Measurements from ENCODE around the gene FKRP. TPM values are rescaled to one million over a fixed set of nuclear protein-coding genes. Genes with fewer than 3 reads are reported as not detected.

FKRP gene
- polyA plus RNA-seq, 2 of the 4 experiments (the other 2 are of a cell fraction) = 14.7 to 18.8 TPM

GRCh38 chr19:46723023-46723461 lies 22.8 kb upstream of the FKRP start (continued):
- TF ChIP-seq E2F6 (IDR thresholded peaks at IDR 0.05; ENCODE audit: borderline replicate concordance, low read depth) (no peak), RCOR1 (IDR thresholded peaks at IDR 0.05; ENCODE audit: low read depth, low read length) (no peak), MAFK (IDR thresholded peaks at IDR 0.05; ENCODE audit: partially characterized antibody) (no peak), CEBPB (IDR thresholded peaks at IDR 0.05) (no peak), KDM1A (IDR thresholded peaks at IDR 0.05; ENCODE audit: low read depth) (no peak), FOXS1 (CRISPR knock-in tag; IDR thresholded peaks at IDR 0.05) (no peak)

DNA sequence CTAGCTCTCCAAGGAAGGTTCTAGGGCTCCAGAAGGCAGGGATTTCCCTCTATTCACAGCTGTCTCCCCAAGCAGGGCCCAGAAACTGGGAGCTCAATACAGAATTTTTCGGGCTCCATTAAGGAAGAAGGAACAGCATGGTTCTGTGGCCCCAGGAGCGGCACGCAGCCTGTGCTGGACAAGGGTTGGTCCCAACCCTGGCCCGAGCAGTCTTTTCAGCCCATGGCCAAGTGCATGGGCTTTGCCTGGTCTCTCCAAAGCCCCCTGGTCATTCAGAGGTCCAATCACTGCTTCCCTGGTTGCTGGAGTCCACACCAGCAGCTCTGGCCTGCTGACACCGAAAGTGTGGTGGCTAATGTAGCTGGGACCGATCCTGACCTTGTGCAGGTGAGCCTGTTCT lies 22.4 kb upstream of the FKRP start:
- CTCF ChIA-PET = interaction anchor here (0.7 to 12.9 kb wide), 9 partner anchors 8 to 107 kb away, joined by 3 to 205 read pairs (median 4); partner anchors contain the start of gene FKRP

DNA sequence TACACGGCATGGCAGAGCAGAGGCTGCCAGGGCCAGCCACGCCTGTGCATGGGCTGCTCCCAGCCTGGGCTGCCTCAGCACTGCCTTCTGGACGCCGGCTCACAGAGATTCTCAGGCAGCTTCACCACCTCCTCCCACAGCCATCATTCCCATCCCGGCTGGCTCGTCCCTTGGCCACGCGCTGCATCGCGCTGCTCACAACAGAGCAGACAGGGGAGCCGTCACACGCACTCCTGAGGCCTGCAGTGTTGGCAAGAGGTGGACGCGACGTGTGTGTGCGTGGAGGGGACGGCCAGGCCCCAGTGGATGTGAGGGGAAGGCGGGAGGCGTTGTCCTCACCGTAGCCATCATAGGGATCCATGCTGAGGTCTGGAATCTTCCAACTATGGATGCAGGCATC lies 21.4 kb upstream of the FKRP start:
- ATAC-seq (no peak), DNase-seq (ENCODE audit: low read depth in 1 of 2, low spot score in 1 of 2) (no peak), FAIRE-seq (no peak)
- Histone ChIP-seq H3K4me1 (peaks cover 6% of the 10 kb centered on the region; the same call in 1 of the 3 replicates), H3K9me3 (no peaks in the 10 kb centered on the region), H3K4me2 (no peak overlapping the region), H3K27ac (no peak overlapping the region), H3K4me3 (no peak overlapping the region)
- POLR2A ChIA-PET = no interaction called here
- CTCF ChIA-PET = interaction anchor here (0.7 to 12.9 kb wide), 7 partner anchors 10 to 106 kb away, joined by 3 to 205 read pairs (median 13); partner anchors contain the start of gene FKRP
- WGBS (ENCODE audit: missing lambda C conversion rate) = 92% methylated on average over 20 of the region's 20 CpGs
- TF ChIP-seq ZC3H11A (IDR thresholded peaks at IDR 0.05) = no peak
- TF ChIP-seq RNF2 (IDR thresholded peaks at IDR 0.05; ENCODE audit: borderline replicate concordance, low read depth) = no peak
- no peak for TF ChIP-seq HEYL (CRISPR knock-in tag; IDR thresholded peaks at IDR 0.05)
- TF ChIP-seq NPAS2 (CRISPR knock-in tag; IDR thresholded peaks at IDR 0.05; ENCODE audit: borderline replicate concordance) = no peak
- TF ChIP-seq CBX8 (IDR thresholded peaks at IDR 0.05) = no peak
- TF ChIP-seq HOXB13 (CRISPR knock-in tag; IDR thresholded peaks at IDR 0.05; ENCODE audit: low read depth) = no peak
- no peak for TF ChIP-seq FOXS1 (CRISPR knock-in tag; IDR thresholded peaks at IDR 0.05)
- TF ChIP-seq E2F6 (IDR thresholded peaks at IDR 0.05; ENCODE audit: borderline replicate concordance, low read depth) = no peak
- TF ChIP-seq, protein P1, sequence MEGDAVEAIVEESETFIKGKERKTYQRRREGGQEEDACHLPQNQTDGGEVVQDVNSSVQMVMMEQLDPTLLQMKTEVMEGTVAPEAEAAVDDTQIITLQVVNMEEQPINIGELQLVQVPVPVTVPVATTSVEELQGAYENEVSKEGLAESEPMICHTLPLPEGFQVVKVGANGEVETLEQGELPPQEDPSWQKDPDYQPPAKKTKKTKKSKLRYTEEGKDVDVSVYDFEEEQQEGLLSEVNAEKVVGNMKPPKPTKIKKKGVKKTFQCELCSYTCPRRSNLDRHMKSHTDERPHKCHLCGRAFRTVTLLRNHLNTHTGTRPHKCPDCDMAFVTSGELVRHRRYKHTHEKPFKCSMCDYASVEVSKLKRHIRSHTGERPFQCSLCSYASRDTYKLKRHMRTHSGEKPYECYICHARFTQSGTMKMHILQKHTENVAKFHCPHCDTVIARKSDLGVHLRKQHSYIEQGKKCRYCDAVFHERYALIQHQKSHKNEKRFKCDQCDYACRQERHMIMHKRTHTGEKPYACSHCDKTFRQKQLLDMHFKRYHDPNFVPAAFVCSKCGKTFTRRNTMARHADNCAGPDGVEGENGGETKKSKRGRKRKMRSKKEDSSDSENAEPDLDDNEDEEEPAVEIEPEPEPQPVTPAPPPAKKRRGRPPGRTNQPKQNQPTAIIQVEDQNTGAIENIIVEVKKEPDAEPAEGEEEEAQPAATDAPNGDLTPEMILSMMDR (IDR thresholded peaks at IDR 0.05) = no peak
- no peak for TF ChIP-seq GATA3 (IDR thresholded peaks at IDR 0.05; ENCODE audit: borderline replicate concordance)
- TF ChIP-seq, protein P2, sequence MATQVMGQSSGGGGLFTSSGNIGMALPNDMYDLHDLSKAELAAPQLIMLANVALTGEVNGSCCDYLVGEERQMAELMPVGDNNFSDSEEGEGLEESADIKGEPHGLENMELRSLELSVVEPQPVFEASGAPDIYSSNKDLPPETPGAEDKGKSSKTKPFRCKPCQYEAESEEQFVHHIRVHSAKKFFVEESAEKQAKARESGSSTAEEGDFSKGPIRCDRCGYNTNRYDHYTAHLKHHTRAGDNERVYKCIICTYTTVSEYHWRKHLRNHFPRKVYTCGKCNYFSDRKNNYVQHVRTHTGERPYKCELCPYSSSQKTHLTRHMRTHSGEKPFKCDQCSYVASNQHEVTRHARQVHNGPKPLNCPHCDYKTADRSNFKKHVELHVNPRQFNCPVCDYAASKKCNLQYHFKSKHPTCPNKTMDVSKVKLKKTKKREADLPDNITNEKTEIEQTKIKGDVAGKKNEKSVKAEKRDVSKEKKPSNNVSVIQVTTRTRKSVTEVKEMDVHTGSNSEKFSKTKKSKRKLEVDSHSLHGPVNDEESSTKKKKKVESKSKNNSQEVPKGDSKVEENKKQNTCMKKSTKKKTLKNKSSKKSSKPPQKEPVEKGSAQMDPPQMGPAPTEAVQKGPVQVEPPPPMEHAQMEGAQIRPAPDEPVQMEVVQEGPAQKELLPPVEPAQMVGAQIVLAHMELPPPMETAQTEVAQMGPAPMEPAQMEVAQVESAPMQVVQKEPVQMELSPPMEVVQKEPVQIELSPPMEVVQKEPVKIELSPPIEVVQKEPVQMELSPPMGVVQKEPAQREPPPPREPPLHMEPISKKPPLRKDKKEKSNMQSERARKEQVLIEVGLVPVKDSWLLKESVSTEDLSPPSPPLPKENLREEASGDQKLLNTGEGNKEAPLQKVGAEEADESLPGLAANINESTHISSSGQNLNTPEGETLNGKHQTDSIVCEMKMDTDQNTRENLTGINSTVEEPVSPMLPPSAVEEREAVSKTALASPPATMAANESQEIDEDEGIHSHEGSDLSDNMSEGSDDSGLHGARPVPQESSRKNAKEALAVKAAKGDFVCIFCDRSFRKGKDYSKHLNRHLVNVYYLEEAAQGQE (IDR thresholded peaks at IDR 0.05) = no peak
- no peak for TF ChIP-seq FOSB (CRISPR knock-in tag; IDR thresholded peaks at IDR 0.05)
- no peak for TF ChIP-seq BHLHE40 (IDR thresholded peaks at IDR 0.05; ENCODE audit: low read depth, low read length)
- TF ChIP-seq, protein P3, sequence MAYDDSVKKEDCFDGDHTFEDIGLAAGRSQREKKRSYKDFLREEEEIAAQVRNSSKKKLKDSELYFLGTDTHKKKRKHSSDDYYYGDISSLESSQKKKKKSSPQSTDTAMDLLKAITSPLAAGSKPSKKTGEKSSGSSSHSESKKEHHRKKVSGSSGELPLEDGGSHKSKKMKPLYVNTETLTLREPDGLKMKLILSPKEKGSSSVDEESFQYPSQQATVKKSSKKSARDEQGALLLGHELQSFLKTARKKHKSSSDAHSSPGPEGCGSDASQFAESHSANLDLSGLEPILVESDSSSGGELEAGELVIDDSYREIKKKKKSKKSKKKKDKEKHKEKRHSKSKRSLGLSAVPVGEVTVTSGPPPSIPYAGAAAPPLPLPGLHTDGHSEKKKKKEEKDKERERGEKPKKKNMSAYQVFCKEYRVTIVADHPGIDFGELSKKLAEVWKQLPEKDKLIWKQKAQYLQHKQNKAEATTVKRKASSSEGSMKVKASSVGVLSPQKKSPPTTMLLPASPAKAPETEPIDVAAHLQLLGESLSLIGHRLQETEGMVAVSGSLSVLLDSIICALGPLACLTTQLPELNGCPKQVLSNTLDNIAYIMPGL (CRISPR knock-in tag; IDR thresholded peaks at IDR 0.05; ENCODE audit: borderline replicate concordance) = no peak
- TF ChIP-seq HOXB5 (CRISPR knock-in tag; IDR thresholded peaks at IDR 0.05) = no peak
- TF ChIP-seq ZNF302 (CRISPR knock-in tag; IDR thresholded peaks at IDR 0.05) = no peak

More for the DNA sequence above, 22.4 kb upstream of the FKRP start:
- WGBS (ENCODE audit: missing lambda C conversion rate) = 95% methylated on average over 6 of the region's 6 CpGs
- no peak for FAIRE-seq
- Histone ChIP-seq H3K4me1 (no peaks in the 10 kb centered on the region), H3K4me2 (no peak overlapping the region), H3K4me3 (no peak overlapping the region), H3K9me3 (no peaks in the 10 kb centered on the region), H3K27ac (no peak overlapping the region)
- no peak for TF ChIP-seq MAX (IDR thresholded peaks at IDR 0.05)
- TF ChIP-seq KDM1A (IDR thresholded peaks at IDR 0.05; ENCODE audit: low read depth) = no peak
- TF ChIP-seq RCOR1 (IDR thresholded peaks at IDR 0.05; ENCODE audit: low read depth, low read length) = no peak
- no peak for TF ChIP-seq KDM5A (IDR thresholded peaks at IDR 0.05)
- TF ChIP-seq NFE2L2 (conservative IDR thresholded peaks at IDR 0.05; ENCODE audit: low read length) = no peak
- TF ChIP-seq HEYL (CRISPR knock-in tag; IDR thresholded peaks at IDR 0.05) = no peak
- TF ChIP-seq, protein P4, sequence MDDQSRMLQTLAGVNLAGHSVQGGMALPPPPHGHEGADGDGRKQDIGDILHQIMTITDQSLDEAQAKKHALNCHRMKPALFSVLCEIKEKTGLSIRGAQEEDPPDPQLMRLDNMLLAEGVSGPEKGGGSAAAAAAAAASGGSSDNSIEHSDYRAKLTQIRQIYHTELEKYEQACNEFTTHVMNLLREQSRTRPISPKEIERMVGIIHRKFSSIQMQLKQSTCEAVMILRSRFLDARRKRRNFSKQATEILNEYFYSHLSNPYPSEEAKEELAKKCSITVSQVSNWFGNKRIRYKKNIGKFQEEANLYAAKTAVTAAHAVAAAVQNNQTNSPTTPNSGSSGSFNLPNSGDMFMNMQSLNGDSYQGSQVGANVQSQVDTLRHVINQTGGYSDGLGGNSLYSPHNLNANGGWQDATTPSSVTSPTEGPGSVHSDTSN (IDR thresholded peaks at IDR 0.05) = no peak
- no peak for TF ChIP-seq CHD4 (IDR thresholded peaks at IDR 0.05; ENCODE audit: borderline replicate concordance)
- TF ChIP-seq TP53 (CRISPR knock-in tag; IDR thresholded peaks at IDR 0.05) = no peak
- POLR2A ChIA-PET = no interaction called here
- ATAC-seq = no peak
- no peak for DNase-seq (ENCODE audit: low read depth in 1 of 2, low spot score in 1 of 2)

All from A549 (cell line).